ENCODE results near the gene LPCAT2.

Gene LPCAT2

DNA sequence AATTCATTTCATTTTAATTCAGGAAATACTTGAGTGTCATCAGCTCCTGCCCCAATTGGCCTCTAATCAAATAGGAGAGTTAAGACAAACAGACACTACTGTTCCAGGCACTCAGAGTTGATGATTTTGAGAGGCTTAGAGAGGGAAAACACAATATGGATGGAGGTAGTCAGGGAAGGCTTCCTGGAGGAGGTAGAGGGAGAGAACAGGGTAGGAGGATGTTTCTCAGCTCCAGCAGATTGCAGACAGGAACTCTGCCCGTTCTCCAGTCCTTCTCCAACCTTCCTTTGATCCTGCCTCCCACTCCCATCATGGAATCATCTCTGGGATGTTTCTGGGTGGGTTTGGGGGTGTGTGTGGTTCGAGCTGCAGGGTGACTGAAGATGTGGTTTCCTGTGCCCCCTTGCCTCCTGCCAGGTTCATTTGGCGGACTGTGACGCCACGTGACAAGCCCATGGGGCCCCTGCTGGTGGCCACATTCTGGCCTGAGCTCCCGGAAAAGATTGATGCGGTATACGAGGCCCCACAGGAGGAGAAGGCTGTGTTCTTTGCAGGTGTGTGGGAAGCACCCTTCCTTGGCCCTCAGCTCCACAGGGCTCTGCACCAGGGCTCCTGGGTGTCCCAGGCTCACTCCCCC is 12.2 kb upstream of the LPCAT2 start:
- TF ChIP-seq, protein P1, sequence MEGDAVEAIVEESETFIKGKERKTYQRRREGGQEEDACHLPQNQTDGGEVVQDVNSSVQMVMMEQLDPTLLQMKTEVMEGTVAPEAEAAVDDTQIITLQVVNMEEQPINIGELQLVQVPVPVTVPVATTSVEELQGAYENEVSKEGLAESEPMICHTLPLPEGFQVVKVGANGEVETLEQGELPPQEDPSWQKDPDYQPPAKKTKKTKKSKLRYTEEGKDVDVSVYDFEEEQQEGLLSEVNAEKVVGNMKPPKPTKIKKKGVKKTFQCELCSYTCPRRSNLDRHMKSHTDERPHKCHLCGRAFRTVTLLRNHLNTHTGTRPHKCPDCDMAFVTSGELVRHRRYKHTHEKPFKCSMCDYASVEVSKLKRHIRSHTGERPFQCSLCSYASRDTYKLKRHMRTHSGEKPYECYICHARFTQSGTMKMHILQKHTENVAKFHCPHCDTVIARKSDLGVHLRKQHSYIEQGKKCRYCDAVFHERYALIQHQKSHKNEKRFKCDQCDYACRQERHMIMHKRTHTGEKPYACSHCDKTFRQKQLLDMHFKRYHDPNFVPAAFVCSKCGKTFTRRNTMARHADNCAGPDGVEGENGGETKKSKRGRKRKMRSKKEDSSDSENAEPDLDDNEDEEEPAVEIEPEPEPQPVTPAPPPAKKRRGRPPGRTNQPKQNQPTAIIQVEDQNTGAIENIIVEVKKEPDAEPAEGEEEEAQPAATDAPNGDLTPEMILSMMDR (conservative IDR thresholded peaks at IDR 0.05; ENCODE audit: low read depth): no peak
- DNase-seq (ENCODE audit: low spot score): no peak
- H3K27ac ChIP-seq: no peak overlapping the region
- ChIA-PET CTCF (no interaction called here), POLR2A (ENCODE audit: low non-redundant PET) (no interaction called here)

DNA sequence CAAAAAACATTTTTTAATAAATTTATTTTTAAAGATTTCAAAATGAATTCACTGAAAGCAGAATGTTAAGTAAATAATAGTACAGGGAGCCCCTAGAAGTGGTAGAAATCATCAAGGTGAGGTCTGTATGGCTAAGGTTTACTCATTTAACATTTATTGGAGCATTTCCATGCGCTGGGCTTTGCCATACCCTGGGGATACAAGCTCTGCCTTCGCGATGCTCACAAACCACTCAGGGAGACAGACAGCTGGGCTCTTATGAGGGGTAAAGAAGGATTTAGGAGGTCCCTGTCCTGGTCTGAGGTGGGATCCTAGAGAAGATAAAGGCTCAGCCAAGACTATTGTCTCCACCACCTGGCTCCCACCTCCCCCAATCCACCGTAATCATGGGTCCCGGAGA is 11.3 kb upstream of the LPCAT2 start:
- CTCF ChIA-PET: interaction anchor here (0.6 kb wide), 1 partner anchor 41 kb away, joined by 3 read pairs; no protein-coding TSS in a partner anchor
- POLR2A ChIA-PET (ENCODE audit: low non-redundant PET): no interaction called here
- TF ChIP-seq, protein P1 (conservative IDR thresholded peaks at IDR 0.05; ENCODE audit: low read depth): no peak

DNA sequence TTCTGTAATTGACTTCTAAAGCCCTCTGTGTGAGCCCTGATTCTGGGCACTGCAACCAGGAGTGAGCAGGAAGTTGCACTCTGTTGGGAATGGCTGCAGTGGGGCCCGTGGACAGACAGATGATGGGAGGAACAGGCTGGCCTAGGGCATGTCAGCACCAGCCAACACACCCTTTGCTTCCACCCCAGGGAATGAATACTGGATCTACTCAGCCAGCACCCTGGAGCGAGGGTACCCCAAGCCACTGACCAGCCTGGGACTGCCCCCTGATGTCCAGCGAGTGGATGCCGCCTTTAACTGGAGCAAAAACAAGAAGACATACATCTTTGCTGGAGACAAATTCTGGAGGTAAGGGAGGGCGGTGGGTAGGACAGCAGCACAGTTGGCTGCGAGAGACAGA is 10.8 kb upstream of the LPCAT2 start:
- CTCF ChIA-PET: interaction anchor here (0.6 kb wide), 1 partner anchor 42 kb away, joined by 3 read pairs; no protein-coding TSS in a partner anchor
- TF ChIP-seq, protein P1 (conservative IDR thresholded peaks at IDR 0.05; ENCODE audit: low read depth): no peak
- POLR2A ChIA-PET (ENCODE audit: low non-redundant PET): no interaction called here
- H3K27ac ChIP-seq: peak overlapping the region; percentile 27; the same call in 1 of the 2 replicates
- no peak for DNase-seq (ENCODE audit: low spot score)

More for the DNA sequence above, 11.3 kb upstream of the LPCAT2 start:
- H3K27ac ChIP-seq: peak overlapping the region; percentile 27; the same call in 1 of the 2 replicates
- no peak for DNase-seq (ENCODE audit: low spot score)

DNA sequence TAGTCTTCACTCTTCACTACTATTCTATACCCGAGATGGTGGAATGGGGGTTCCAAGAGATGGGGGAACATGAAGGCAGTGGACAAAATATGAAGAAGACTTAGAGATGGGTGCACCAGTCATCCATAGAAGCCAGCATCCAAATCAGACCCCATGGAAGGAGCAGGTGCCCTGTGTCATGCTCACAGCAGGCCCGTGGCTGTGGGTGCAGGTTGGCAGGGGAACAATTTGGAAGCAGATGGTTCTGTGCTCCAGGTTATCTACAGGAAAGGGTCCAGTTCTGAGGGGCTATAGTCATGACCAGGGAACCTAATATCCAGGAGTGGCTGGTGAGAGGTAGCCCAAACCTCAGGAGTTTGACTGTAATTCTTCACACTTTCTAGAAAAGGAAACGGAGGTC is 9.6 kb upstream of the LPCAT2 start:
- POLR2A ChIA-PET (ENCODE audit: low non-redundant PET): no interaction called here
- CTCF ChIA-PET: interaction anchor here (1.1 kb wide), 1 partner anchor 35 kb away, joined by 4 read pairs; no protein-coding TSS in a partner anchor
- TF ChIP-seq, protein P1 (conservative IDR thresholded peaks at IDR 0.05; ENCODE audit: low read depth): no peak

DNA sequence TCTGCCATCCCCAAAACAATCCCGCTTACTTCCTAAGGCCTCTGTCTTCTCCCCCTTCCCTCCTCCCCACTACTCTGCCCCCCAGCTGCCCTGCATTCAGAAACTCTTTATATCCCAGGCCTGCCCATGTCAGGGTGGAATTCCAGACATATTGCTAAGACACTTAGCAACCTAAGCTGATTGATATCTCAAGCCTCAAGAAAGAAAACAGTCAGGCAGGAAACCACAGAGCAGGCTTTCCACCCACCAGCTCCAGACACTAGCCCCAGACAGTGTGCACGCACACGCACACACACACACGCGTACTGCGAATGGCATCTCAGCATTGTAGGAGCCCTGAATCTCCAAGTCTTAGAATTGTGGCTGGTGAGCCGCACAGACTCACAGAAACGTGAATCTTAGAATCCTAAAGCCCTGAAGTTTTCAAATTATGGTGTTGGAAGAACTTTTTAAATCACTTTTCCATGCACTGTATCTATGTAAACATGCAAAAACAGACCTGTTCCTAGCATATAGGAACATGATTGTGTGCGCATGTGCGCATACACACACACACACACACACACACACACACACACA is 8.8 kb upstream of the LPCAT2 start:
- CTCF ChIA-PET: interaction anchor here (0.6 to 1.1 kb wide), 2 partner anchors 35 to 82 kb away, joined by 3 to 4 read pairs; no protein-coding TSS in a partner anchor
- POLR2A ChIA-PET (ENCODE audit: low non-redundant PET): no interaction called here
- TF ChIP-seq, protein P1 (conservative IDR thresholded peaks at IDR 0.05; ENCODE audit: low read depth): no peak
- peak; percentile 78 for DNase-seq (ENCODE audit: low spot score)
- H3K27ac ChIP-seq: peak overlapping the region; percentile 73

More for the DNA sequence above, 9.6 kb upstream of the LPCAT2 start:
- no peak for DNase-seq (ENCODE audit: low spot score)
- peak overlapping the region; percentile 73 for H3K27ac ChIP-seq

DNA sequence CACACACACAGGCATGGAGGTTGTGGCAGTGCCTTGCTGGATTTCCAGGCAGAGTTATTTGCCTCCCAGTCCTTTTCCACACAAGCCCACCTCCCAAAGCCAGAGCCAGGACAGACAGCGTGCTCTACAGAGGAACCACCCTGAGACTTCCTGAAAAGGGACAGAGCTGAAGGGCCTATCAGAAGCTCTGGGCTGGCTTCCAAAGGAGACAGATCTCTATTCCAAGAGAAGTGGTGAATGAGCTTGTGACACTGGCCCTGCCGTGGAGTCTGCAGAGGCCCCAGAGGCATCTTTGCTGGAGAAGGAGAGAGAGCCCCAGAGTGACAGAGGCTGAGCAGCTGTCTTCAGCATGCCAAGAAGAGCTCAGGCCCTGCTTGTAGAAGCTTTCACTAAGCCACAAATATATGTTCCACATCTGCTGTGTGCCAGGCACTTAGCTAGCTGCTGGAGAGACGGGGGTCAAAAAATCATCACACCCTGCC is 8.3 kb upstream of the LPCAT2 start:
- POLR2A ChIA-PET (ENCODE audit: low non-redundant PET): no interaction called here
- CTCF ChIA-PET: interaction anchor here (0.6 to 1.1 kb wide), 2 partner anchors 36 to 82 kb away, joined by 3 to 4 read pairs; no protein-coding TSS in a partner anchor
- TF ChIP-seq, protein P1 (conservative IDR thresholded peaks at IDR 0.05; ENCODE audit: low read depth): no peak
- no peak for DNase-seq (ENCODE audit: low spot score)
- peak overlapping the region; percentile 73 for H3K27ac ChIP-seq
